HG03064 (cell line): ENCODE data around the gene PRDX1.

Experiments
- ATAC-seq: cut with Tn5 transposase; IDR thresholded peaks from one replicate; pipeline ENCODE4 v1.9.1; 2021; ENCODE audit warnings: low read depth; ENCODE audit not compliant: unreplicated experiment

PRDX1 gene

DNA sequence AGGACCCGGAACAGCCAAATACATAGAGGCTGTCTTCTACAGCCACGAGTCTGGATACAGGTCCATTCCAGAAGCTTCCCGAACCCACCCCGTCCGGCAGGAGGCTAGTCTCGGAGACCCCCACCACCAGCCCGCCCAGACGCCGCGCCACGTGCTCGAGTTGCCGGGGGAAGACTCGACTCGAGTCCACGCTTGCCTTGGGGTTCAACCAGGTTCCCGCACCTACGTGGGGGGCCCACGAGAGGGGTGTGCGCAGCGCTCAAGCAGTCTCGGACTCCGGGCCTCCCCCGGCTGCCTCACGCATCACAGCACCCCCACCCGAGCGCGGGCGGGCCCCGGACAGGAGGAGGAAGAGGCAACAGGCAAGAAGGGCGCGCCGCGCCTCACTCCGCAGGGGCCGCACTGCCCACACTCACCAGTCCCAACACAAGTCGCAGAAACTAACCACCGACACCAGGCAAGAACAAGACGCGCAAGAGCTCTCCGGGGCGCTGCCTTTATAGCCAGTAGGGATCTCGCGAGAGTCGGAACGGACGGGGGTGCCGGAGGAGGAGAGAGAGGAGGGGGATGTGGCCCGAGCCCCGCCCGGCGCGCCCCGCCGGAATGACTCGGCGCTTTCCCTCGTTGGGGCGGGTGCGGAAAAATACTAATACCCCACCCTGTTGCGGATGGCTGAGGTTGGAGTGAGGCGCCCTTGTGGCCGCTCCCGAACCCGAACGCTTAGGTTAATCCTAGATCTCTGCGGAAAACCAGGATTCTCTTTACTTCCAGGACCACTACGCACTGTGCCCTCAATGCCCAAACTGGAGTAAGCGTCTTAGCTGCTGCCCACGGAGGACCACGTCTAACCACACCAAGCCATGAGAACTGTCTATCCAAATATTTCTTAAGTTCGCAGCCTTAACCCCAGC is at the start of gene PRDX1:
Gene PRDX1 (minus strand): TSS at position 472 of the 911 bp plus-strand sequence. CDS start 2,841 bp downstream, outside the sequence.
- ATAC-seq, result peak; percentile 80

DNA sequence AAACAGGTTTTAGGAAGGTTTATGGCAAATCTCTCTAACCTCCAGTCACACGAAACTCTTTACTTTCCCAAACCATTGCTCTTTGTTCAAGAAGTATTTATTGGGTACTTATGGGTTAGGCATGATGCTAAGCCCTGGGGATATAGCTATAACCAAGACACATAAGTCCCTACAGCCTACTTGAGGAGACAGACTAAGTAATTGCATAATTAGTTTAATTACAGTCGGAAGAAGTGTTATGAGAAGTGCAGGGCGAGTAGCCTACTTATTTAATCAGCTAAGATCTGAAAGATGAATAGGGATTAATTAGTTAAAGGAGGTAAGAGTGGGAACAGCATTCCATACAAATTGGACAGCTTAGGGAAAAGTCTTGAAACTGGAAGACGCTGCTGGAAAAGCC is 48.9 kb upstream of the PRDX1 start:
- ATAC-seq, result no peak

DNA sequence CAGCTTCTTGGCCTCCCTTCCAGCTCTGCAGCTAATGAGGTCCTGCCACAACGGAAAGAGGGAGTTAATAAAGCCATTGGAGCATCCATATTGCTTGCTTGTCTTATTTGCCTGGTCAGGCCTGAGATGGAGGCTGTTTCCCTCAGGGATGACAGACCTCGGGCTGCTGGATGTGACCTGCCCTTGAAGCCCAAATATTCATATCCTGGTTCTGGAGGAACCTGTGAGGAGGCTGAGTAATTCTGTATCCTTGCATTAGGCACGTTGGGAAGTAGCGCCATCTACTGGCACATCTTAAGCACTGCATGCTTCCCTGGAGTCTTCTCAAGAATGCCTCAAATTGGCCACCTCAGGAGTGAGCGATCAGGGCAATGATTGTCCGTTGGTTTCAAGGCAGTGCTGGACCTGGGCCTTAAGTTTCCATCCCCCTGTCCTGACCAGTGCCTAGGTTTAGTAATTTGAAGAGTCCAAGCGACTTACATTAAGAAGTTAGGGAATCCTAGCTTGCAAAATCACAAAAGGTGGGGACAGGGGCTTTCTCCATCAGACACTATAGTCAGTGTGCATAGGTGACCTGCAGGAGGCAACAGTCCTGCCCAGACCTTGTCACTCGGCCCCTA is 48.4 kb upstream of the PRDX1 start:
- no peak for ATAC-seq

DNA sequence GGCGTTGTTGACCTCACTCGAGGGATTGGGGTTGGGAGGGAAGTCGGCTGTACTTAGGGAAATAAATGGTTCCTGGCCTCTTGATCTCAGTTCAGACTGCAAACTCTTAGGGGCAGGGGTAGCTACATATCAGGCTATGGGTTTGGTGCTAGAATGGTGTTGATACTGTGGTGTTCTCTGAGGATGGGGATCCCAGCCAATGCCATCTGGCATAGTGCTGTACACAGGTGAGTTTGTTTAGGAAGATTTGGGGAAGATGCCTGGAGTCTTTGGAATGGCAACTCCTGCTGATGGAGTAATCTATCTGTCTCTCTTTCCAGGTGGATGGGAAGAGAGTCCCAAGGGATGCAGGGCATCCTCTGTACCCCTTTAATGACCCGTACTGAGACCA is 47.9 kb upstream of the PRDX1 start:
- no peak for ATAC-seq

- no peak for ATAC-seq
These were observed 46.7 kb upstream of the PRDX1 start for GRCh38 chr1:45568421-45568820.

DNA sequence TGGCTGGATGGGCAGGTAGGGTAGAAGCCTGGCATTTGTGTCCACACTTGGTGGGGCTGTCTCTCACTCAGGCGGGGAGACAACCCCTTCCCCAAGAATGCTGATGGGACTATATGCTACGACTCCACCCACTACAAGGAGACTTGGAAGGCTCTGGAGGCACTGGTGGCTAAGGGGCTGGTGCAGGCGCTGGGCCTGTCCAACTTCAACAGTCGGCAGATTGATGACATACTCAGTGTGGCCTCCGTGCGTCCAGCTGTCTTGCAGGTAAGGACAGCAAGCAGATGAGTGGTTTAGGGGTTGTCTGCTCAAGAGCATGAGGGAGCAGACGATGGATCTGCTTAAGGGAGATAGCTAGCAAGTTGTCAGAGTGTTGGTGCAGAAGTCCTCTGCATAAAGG is 46.2 kb upstream of the PRDX1 start:
- ATAC-seq, result no peak

DNA sequence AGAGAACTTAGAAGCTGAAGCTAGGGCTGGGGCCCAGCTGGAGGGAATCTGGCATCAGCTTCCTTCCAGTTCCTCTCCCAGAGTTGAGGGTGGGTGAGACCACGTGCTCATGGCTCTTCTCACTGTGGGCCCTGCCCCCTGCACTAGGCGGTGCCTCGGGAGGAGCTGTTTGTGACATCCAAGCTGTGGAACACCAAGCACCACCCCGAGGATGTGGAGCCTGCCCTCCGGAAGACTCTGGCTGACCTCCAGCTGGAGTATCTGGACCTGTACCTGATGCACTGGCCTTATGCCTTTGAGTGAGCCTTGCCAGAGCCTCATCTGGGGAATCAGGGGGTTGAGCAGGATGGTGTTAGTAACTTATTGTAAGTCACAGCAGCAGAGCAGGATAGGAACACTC is 45.0 kb upstream of the PRDX1 start:
- ATAC-seq, result no peak

DNA sequence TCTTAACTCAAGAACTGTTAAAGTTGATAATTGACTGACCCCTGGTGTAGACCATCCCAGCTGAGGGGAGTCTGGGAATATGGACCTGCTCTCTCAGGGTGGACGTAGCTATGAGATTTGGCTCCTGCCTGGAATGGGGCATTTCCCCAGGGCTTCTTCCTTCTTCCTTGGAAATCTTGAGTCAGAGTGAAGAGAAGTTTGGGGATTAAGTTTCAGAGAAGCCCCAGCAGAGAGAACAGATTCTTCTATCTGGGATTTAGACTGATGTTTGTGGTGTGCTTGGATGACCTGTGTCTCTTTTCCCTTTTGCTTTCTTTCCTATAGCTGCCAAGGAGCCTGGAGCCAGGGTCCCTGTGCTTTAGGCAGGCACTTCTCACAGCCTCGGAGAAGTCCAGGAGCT is 42.2 kb upstream of the PRDX1 start:
- no peak for ATAC-seq

- ATAC-seq, result no peak
These were observed 35.8 kb upstream of the PRDX1 start for GRCh38 chr1:45557422-45557944.

DNA sequence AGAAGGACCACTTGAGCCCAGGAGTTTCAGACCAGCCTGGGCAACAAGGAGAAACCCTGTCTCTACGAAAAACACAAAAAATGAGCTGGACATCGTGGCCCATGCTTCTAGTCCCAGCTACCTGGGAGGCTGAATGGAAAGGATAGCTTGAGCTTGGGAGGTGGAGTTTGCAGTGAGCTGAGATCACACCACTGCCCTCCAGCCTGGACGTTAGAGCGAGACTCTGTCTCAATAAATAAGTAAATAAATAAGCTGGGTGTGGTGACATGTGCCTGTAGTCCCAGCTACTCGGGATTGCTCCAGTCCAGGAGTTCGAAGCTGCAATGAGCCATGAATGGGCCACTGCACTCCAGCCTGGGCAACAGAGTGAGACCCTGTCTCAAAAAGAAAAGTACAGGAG is 32.5 kb upstream of the PRDX1 start:
- ATAC-seq, result no peak

DNA sequence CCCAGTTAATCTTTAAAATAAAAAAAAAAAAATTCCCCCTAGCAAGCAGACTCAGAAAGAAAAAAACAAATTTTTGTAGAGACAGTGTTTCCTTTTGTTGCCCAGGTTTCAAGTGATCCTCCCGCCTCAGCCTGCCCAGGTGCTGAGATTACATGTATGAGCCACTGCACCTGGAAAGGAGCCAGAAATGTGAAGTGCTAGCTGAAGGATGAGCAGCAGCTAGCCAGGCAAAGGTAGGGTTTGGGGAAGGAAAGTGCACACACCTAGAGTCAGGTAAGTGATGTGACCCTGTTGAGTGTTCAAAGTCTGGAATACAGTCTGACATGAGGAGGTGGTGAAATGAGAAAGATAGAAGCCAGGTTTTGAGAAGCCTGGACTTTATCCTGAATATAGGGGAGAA is 30.6 kb upstream of the PRDX1 start:
- no peak for ATAC-seq

- no peak for ATAC-seq
These were observed 30.0 kb upstream of the PRDX1 start for GRCh38 chr1:45551684-45552083.

DNA sequence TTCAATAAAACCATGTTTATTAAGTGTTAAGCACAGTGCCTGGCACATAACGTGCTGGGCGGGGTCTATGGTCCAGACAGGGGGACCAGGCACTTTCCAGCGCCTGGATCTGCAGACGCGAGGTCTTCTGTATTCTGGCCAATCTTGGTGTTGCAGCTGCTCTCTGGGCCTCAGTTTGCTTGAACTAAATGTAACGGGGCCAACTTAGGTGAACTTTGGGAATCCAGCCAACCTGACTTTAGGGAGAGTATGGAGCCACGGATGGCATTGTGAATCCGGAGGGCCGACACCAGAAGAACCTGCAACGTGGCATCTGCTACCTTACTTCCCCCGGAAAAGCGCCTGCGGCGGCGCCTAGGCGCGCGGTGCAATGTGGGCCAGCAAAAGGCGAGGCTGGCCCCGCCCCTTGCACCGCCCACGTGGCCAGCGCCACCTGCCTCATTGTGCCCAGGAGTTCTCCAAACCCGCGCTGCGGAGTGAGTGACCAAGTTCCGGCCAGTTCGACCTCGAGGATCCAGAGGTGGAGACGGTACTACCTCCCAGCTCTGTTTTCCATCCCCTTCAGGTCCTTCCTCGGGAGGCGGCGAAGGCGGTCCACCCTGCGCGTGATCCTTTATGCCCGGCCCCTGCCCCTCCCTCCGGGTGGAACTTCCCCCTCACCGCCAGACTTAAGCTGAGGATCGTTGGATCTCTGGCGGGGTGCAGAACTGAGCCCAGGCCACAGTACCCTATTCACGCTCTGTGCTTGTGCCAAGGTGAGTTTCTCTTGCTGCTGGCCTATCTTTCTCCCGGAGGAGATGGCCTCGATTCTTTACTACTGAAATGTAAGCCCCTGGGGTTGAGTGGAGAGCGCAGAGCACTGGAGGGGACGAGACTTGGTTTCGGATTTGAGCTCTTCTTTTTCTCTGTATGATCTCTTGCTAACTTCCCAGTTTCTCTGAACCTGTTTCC is 29.0 kb upstream of the PRDX1 start, which contains the start of gene AKR1A1:
Gene AKR1A1 (plus strand): TSS at position 426 of the 951 bp plus-strand sequence. CDS start 10,969 bp downstream, outside the sequence.
- peak; percentile 75 for ATAC-seq

GRCh38 chr1:45545553-45546310 is 24.0 kb upstream of the PRDX1 start:
- ATAC-seq, result peak; percentile 6

GRCh38 chr1:45545019-45545493 is 23.4 kb upstream of the PRDX1 start:
- peak; percentile 62 for ATAC-seq

- ATAC-seq, result no peak
These were observed 22.8 kb upstream of the PRDX1 start for GRCh38 chr1:45544530-45544929.

- ATAC-seq, result no peak
These were observed 22.1 kb upstream of the PRDX1 start for GRCh38 chr1:45543581-45544417.

- ATAC-seq, result no peak
These were observed 20.9 kb upstream of the PRDX1 start for GRCh38 chr1:45542591-45542990.

DNA sequence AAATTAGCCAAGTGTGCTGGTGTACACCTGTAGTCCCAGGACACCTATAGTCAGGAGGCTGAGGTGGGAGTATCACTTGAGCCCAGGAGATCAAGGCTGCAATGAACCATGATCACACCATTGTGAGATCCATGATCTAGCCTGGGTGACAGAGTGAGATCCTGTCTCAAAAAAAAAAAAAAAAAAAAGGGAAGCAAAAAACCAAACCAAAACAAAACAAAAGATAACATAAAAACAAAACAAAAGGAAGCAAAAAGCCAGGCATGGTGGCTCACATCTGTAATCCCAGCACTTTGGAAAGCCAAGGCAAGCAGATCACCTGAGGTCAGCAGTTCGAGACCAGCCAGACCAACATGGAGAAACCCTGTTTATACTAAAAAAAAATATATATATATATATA is 19.5 kb upstream of the PRDX1 start:
- ATAC-seq, result no peak
